ENCODE results near the gene FUT8.

Gene FUT8

GRCh38 chr14:65428691-65429090, 16.2 kb downstream of the FUT8 start:
- no peak for TF ChIP-seq CTCF (IDR thresholded peaks at IDR 0.05; ENCODE audit: low read depth, low read length)
- no peaks in the 10 kb centered on the region for H3K27me3 ChIP-seq (ENCODE audit: insufficient read depth, low read depth, severe bottlenecking)
- H3K9me3 ChIP-seq (ENCODE audit: severe bottlenecking), result no peaks in the 10 kb centered on the region
- no peaks in the 10 kb centered on the region for H3K36me3 ChIP-seq
- no peak for DNase-seq
- no peak overlapping the region for H3K4me3 ChIP-seq (ENCODE audit: low read depth, low read length)
- H3K27ac ChIP-seq, result no peak overlapping the region

DNA sequence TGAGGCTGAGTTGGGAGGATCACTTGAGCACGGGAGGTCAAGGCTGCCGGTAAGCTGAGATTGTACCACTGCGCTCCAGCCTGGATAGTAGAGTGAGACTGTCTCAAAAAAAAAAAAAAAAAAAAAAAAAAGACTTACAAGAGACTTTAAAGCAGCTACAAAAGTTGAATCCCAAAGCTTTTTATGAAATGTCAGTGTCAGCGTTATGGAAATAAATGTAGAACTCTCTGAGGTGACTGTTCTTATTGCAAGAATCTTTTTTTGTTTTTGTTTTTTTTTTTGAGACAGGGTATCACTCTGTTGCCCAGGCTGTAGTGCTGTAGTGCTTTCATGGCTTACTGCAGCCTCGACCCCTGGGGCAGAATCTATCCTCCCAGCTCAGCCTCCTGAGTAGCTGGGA, 17.2 kb downstream of the FUT8 start:
- Histone ChIP-seq H3K27ac (no peak overlapping the region), H3K36me3 (no peaks in the 10 kb centered on the region), H3K4me3 (ENCODE audit: low read depth, low read length) (no peak overlapping the region), H3K9me3 (ENCODE audit: severe bottlenecking) (no peaks in the 10 kb centered on the region), H3K27me3 (ENCODE audit: insufficient read depth, low read depth, severe bottlenecking) (no peaks in the 10 kb centered on the region)
- no peak for TF ChIP-seq CTCF (IDR thresholded peaks at IDR 0.05; ENCODE audit: low read depth, low read length)
- DNase-seq, result no peak

DNA sequence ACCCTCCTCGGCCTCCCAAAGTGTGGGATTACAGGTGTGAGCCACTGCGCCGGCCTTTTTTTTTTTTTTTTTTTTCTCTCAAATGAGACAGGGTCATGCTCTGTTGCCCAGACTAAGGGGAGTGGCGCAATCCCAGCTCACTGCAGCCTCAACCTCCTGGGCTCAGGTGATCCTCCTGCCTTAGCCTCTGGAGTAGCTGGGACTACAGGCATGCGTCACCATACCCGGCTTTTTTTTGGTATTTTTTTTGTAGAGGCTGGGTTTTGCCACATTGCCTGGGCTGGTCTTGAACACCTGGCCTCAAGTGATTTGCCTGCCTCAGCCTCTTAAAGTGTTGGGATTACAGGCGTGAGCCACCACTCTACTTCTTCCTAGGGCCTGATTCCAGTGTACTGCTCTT, 18.7 kb downstream of the FUT8 start:
- no peak for DNase-seq
- TF ChIP-seq CTCF (IDR thresholded peaks at IDR 0.05; ENCODE audit: low read depth, low read length), result no peak
- no peak overlapping the region for H3K4me3 ChIP-seq (ENCODE audit: low read depth, low read length)
- H3K27me3 ChIP-seq (ENCODE audit: insufficient read depth, low read depth, severe bottlenecking), result no peaks in the 10 kb centered on the region
- no peaks in the 10 kb centered on the region for H3K9me3 ChIP-seq (ENCODE audit: severe bottlenecking)
- no peak overlapping the region for H3K27ac ChIP-seq
- no peaks in the 10 kb centered on the region for H3K36me3 ChIP-seq

GRCh38 chr14:65431951-65432350, 19.4 kb downstream of the FUT8 start:
- no peak for DNase-seq
- Histone ChIP-seq H3K27ac (no peak overlapping the region), H3K36me3 (no peaks in the 10 kb centered on the region)

DNA sequence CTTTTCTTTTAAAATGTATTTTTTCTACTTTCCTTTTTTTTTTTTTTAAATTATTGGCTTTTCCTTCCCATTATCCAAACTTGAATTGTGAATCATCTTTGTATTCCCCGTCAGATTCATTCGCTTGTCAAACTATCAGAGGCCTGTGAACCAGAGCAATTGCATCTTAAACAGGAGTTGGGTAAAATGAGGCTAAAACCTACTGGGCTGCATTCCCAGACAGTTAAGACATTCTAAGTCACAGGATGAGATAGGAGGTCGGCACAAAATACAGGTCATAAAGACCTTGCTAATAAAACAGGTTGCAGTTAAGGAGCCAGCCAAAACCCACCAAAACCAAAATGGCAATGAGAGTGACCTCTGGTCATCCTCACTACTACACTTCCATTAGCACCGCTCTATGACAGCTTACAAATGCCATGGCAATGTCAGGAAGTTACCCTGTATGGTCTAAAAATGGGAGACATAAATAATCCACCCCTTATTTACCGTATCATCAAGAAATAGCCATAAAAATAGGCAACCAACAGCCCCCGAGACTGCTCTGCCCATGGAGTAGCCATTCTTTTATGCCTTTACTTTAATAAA, 19.9 kb downstream of the FUT8 start:
- Histone ChIP-seq H3K36me3 (no peaks in the 10 kb centered on the region), H3K27me3 (ENCODE audit: insufficient read depth, low read depth, severe bottlenecking) (no peaks in the 10 kb centered on the region), H3K27ac (no peak overlapping the region), H3K9me3 (ENCODE audit: severe bottlenecking) (no peaks in the 10 kb centered on the region), H3K4me3 (ENCODE audit: low read depth, low read length) (no peak overlapping the region)
- no peak for TF ChIP-seq CTCF (IDR thresholded peaks at IDR 0.05; ENCODE audit: low read depth, low read length)
- no peak for DNase-seq

More at GRCh38 chr14:65431951-65432350, 19.4 kb downstream of the FUT8 start:
- Histone ChIP-seq H3K4me3 (ENCODE audit: low read depth, low read length) (no peak overlapping the region), H3K9me3 (ENCODE audit: severe bottlenecking) (no peaks in the 10 kb centered on the region), H3K27me3 (ENCODE audit: insufficient read depth, low read depth, severe bottlenecking) (no peaks in the 10 kb centered on the region)
- no peak for TF ChIP-seq CTCF (IDR thresholded peaks at IDR 0.05; ENCODE audit: low read depth, low read length)

DNA sequence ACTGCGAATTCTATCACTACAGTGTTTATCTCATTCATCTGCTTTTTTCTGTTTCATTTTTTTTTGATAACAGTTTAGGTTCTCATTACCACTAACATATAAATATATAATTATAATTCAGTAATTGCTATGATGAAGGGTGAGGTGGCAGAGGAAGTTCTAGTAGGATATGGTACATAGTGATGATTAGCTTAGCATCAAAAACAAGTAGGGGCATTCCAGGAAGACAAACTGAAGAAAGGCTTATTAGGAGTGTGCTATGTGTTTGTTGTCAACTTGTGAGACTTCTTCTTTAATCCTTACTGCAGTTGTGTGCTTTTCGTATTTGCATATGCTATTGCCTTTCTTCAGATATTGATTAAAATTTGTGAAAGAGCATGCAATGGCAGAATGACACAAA, 20.6 kb downstream of the FUT8 start:
- H3K27ac ChIP-seq, result no peak overlapping the region
- DNase-seq, result no peak
- H3K4me3 ChIP-seq (ENCODE audit: low read depth, low read length), result no peak overlapping the region
- H3K36me3 ChIP-seq, result no peaks in the 10 kb centered on the region
- H3K9me3 ChIP-seq (ENCODE audit: severe bottlenecking), result no peaks in the 10 kb centered on the region
- no peaks in the 10 kb centered on the region for H3K27me3 ChIP-seq (ENCODE audit: insufficient read depth, low read depth, severe bottlenecking)
- no peak for TF ChIP-seq CTCF (IDR thresholded peaks at IDR 0.05; ENCODE audit: low read depth, low read length)
